GM12878 (cell line): Measurements from ENCODE around the gene CLASP1. TPM values are rescaled to one million over a fixed set of nuclear protein-coding genes. Genes with fewer than 3 reads are reported as not detected.

ENCODE experiments used
- ATAC-seq: fragments of 200-7000 bp; cut with Tn5 transposase; 3 replicates; pipeline ENCODE4 v1.9.1; 2020; ENCODE audit warnings: mild to moderate bottlenecking, moderate library complexity
- BruUV-seq: library from RNA; stranded (reverse); fragments of 400-500 nt; replicated peaks from 2 replicates; lab custom pipeline; 2021; lab: Mats Ljungman, UMichigan
- CTCF ChIA-PET: fragments of 300-600 bp; sonication (Branson Sonifier 250); formaldehyde crosslinking; extraction: SDS; loops from one replicate; lab custom pipeline; 2021; ENCODE audit warnings: inconsistent platforms; lab: Yijun Ruan, JAX
- POLR2A ChIA-PET: fragments of 350-600 bp; formaldehyde crosslinking; extraction: SDS; loops from one replicate; lab custom pipeline; 2021; ENCODE audit warnings: inconsistent platforms; lab: Charles Lee
- RAD21 ChIA-PET: fragments of 300-600 bp; sonication (Branson Sonifier 250); formaldehyde crosslinking; loops from one replicate; lab custom pipeline; 2023; ENCODE audit warnings: antibody characterized with exemption; ENCODE audit not compliant: unreplicated experiment; lab: Charles Lee
- SMC1A ChIA-PET: fragments of 300-600 bp; sonication (Branson Sonifier 250); formaldehyde crosslinking; loops from one replicate; lab custom pipeline; 2023; ENCODE audit not compliant: unreplicated experiment, uncharacterized antibody; lab: Charles Lee
- DNase-seq: peaks from one replicate; pipeline ENCODE4 v3.0.0-alpha.2; 2011; ENCODE audit warnings: low read depth, low spot score
- FAIRE-seq: peaks from 3 replicates; lab custom pipeline; 2011; peaks lifted over from hg19 to GRCh38; lab: Jason Lieb, UNC
- H2AFZ ChIP-seq: 2 replicates; pipeline ENCODE4 v1.6.0; 2011; ENCODE audit warnings: low read depth, low read length, control low read depth; ENCODE audit not compliant: control insufficient read depth
- H3K27ac ChIP-seq: 2 replicates; pipeline ENCODE4 v1.5.1; 2011; ENCODE audit warnings: control low read depth; ENCODE audit not compliant: control insufficient read depth, insufficient read depth
- H3K27me3 ChIP-seq, 2 experiments: replicated peaks in 1 of 2; 2 replicates each; pipeline versions ENCODE4 v1.6.0 to v1.6.1; 2011; ENCODE audit warnings: low read length in 1 of 2; ENCODE audit not compliant: control insufficient read depth in 2 of 2, insufficient read depth in 2 of 2
- H3K36me3 ChIP-seq, 2 experiments: 2 replicates each; pipeline ENCODE4 v1.5.1; 2011; ENCODE audit warnings: low read length in 1 of 2; ENCODE audit not compliant: control insufficient read depth in 2 of 2, insufficient read depth in 2 of 2
- H3K4me1 ChIP-seq: 2 replicates; pipeline ENCODE4 v1.6.1; 2011; ENCODE audit warnings: mild to moderate bottlenecking, low read length, moderate library complexity, mixed read lengths; ENCODE audit not compliant: control insufficient read depth, insufficient read depth
- H3K4me2 ChIP-seq: 2 replicates; pipeline ENCODE4 v1.6.0; 2011; ENCODE audit warnings: control low read depth; ENCODE audit not compliant: control insufficient read depth, insufficient read depth
- H3K4me3 ChIP-seq: fragments of 200-600 bp; sonication (generic); 2 replicates; pipeline ENCODE4 v1.5.1; 2016
- H3K79me2 ChIP-seq: 2 replicates; pipeline ENCODE4 v1.6.0; 2011; ENCODE audit warnings: low read length; ENCODE audit not compliant: control insufficient read depth, insufficient read depth
- H3K9ac ChIP-seq: 2 replicates; pipeline ENCODE4 v1.8.0; 2011; ENCODE audit warnings: low read length, control low read depth, mixed read lengths; ENCODE audit not compliant: control insufficient read depth, insufficient read depth
- H3K9me3 ChIP-seq: replicated peaks from 3 replicates; pipeline ENCODE4 v1.5.1; 2011; ENCODE audit warnings: mild to moderate bottlenecking, low read length; ENCODE audit not compliant: control insufficient read depth, insufficient read depth
- H4K20me1 ChIP-seq: 2 replicates; pipeline ENCODE4 v1.6.0; 2011; ENCODE audit not compliant: control insufficient read depth, insufficient read depth
- ASH2L ChIP-seq: fragments of 300-600, 200-600 bp; sonication (generic); IDR thresholded peaks from 2 replicates; pipeline ENCODE4 v1.6.1; 2017; ENCODE audit warnings: low read depth, mild to moderate bottlenecking, borderline replicate concordance
- ATF2 ChIP-seq: IDR thresholded peaks from 2 replicates; pipeline ENCODE4 v1.6.1; 2012; ENCODE audit warnings: low read length, inconsistent platforms
- PAX5 ChIP-seq: IDR thresholded peaks from 2 replicates; pipeline ENCODE4 v1.6.1; 2011; ENCODE audit warnings: low read depth, low read length, borderline replicate concordance
- PML ChIP-seq: IDR thresholded peaks from 2 replicates; pipeline ENCODE4 v1.6.1; 2012; ENCODE audit warnings: low read length, inconsistent platforms
- RBBP5 ChIP-seq: fragments of 200-600 bp; sonication (generic); conservative IDR thresholded peaks from 2 replicates; pipeline ENCODE4 v1.6.1; 2016
- SREBF2 ChIP-seq: IDR thresholded peaks from 2 replicates; pipeline ENCODE4 v1.6.1; 2012; ENCODE audit warnings: mild to moderate bottlenecking, low read length
- TCF3 ChIP-seq: IDR thresholded peaks from 2 replicates; pipeline ENCODE4 v1.6.1; 2012; ENCODE audit warnings: low read depth, mild to moderate bottlenecking, low read length, borderline replicate concordance; ENCODE audit not compliant: insufficient read depth
- ZBED1 ChIP-seq: IDR thresholded peaks from 2 replicates; pipeline ENCODE4 v1.6.1; 2016; ENCODE audit warnings: borderline replicate concordance
- ZNF384 ChIP-seq: IDR thresholded peaks from 2 replicates; pipeline ENCODE4 v1.6.1; 2012; ENCODE audit warnings: low read depth, mild to moderate bottlenecking, low read length, improper control_type of control experiment, borderline replicate concordance
- WGBS: methylation state at CpG from one replicate; pipeline ENCODE4 v1.1.6; 2016; ENCODE audit warnings: low lambda C conversion rate; ENCODE audit not compliant: insufficient replicate concordance, insufficient coverage; ENCODE audit errors: missing lambda C conversion rate; 5-methylcytosine and 5-hydroxymethylcytosine counted together
- in situ Hi-C: fragments of 300-500 bp; cut with MboI; formaldehyde crosslinking; loops from 9 replicates; pipeline ENCODE4 v1.14.3; 2018; ENCODE audit warnings: mixed read lengths
- intact Hi-C: fragments of 100-400 bp; cut with micrococcal nuclease; formaldehyde crosslinking; loops from one replicate; pipeline ENCODE4 v1.14.2; 2022; ENCODE audit not compliant: unreplicated experiment
- polyA plus RNA-seq, 11 experiments: library from polyadenylated mRNA; depleted of rRNA in 4 of 11; unstranded in 6 of 11; stranded (reverse) in 5 of 11; fragments of >200 nt; fragmentation: Nextera tagmentation in 4 of 11; fragmentation: Illumina TruSeq in 1 of 11; extraction: Ambion mirVana in 4 of 11; extraction: Trizol in 1 of 11; gene quantifications; 1 replicate in 1 of 11; 2 replicates in 10 of 11; pipeline versions ENCODE4 v1.2.1 to v1.2.3, GENCODE V29; 2011 to 2016; ENCODE audit warnings: inconsistent platforms in 2 of 11, missing spikeins in 2 of 11, low read depth in 1 of 11
- total RNA-seq, 4 experiments: library from RNA; depleted of rRNA in 3 of 4; stranded (reverse); fragments of >200 nt in 3 of 4; fragmentation: Illumina TruSeq in 1 of 4; extraction: Trizol in 1 of 4; gene quantifications; 2 replicates each; pipeline versions ENCODE4 v1.2.1 to v1.2.3, GENCODE V29; 2013 to 2021

The CLASP1 gene
- total and polyA plus RNA-seq, 10 of the 15 experiments (the other 5 are each of a cell fraction or from before 2014, with no cell fraction given) = 1.4 to 62.4 (median 32.9) TPM

DNA sequence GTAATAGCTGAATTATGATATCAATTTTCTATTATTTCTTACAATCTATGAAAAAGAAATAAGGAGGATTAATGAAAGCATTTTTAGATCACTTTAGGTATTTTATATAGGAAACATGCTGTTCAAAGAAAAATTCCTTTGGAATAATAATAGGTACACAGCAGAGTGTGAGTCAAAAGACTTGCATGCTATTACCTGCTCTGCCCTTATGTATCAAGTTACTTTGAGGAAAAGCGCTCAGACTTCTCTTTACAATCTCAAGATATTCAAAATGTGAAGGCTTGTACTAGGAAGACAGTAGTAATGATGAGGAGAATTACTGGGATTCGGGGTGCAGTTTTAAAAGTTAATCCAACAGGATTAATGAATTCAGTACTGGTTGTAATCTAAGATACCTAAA, 147.7 kb downstream of the CLASP1 start:
- Histone ChIP-seq H3K36me3 (peaks cover 7 to 27% of the 10 kb centered on the region in 2 experiments), H3K27me3 (no peaks in the 10 kb centered on the region), H3K4me2 (no peak overlapping the region), H3K27ac (no peak overlapping the region), H3K9ac (no peak overlapping the region), H3K79me2 (peaks cover 3% of the 10 kb centered on the region), H3K4me1 (no peaks in the 10 kb centered on the region), H3K4me3 (no peak overlapping the region), H4K20me1 (no peaks in the 10 kb centered on the region), H2AFZ (no peak overlapping the region), H3K9me3 (no peaks in the 10 kb centered on the region; the same call in 2 of the 3 replicates)
- ATAC-seq (no peak), FAIRE-seq (no peak), DNase-seq (no peak)
- TF ChIP-seq PAX5 (no peak), TCF3 (no peak), PML (no peak), ZBED1 (no peak), RBBP5 (no peak), ZNF384 (no peak), SREBF2 (no peak), ATF2 (no peak), ASH2L (no peak)
- ChIA-PET RAD21 (interaction anchor here (0.6 to 1.0 kb wide), 2 partner anchors 43 to 198 kb away, joined by 3 to 4 read pairs; no protein-coding TSS in a partner anchor), CTCF (interaction anchor here (0.7 kb wide), 1 partner anchor 48 kb away, joined by 3 read pairs; no protein-coding TSS in a partner anchor), SMC1A (interaction anchor here (0.7 to 2.5 kb wide), 4 partner anchors 27 to 187 kb away, joined by 3 to 7 read pairs (median 3); no protein-coding TSS in a partner anchor), POLR2A (no interaction called here)
- BruUV-seq = no TSS peak
- 94% methylated on average over 2 of the region's 2 CpGs for WGBS
- in situ Hi-C loops (no loop called here), intact Hi-C loops (no loop called here)
